LoVo (cell line): ENCODE measurements around the gene PAQR7.

ENCODE experiments used
- DNase-seq: peaks from one replicate; pipeline ENCODE4 v3.0.0-alpha.2; 2016; ENCODE audit warnings: low spot score

PAQR7 gene

DNA sequence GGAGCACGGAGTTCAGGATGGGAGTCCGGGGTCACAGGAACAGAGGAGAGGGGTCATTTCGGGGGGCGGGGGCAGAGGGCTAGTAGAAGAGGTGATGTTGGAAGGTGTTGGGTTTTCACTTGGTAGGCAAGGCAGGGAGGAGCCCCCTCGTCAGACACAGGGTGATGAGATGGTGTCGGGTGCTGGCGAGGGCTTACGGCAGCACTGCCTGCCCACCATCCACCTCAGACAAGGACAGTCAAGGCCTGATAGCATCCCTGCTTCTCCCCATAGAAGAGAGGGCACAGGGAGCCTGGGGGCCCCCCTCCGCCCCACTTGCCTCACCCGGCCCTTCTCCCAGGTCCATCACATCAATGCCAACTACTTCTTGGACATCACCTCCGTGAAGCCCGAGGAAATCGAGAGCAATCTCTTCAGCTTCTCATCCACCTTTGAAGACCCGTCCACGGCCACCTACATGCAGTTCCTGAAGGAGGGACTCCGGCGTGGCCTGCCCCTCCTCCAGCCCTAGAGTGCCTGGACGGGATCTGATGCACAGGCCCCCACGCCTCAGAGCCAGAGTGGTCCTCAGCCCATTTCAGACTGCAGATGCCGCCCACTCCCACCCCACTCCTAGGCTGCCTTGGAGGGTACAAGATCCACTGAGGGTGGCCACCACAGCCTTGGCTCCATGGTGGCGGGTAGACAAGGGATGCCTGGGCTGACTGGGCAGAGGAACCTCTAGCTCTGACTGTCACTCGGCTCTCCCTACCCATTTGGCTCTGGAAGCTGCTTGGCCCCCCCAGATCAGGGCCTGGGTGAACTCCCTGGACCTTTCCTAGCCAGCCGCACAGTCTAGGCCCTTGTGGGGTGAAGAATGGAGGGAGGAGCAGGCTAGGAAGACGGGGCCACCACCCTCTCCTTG lies 60.0 kb downstream of the PAQR7 start:
- no peak for DNase-seq

DNA sequence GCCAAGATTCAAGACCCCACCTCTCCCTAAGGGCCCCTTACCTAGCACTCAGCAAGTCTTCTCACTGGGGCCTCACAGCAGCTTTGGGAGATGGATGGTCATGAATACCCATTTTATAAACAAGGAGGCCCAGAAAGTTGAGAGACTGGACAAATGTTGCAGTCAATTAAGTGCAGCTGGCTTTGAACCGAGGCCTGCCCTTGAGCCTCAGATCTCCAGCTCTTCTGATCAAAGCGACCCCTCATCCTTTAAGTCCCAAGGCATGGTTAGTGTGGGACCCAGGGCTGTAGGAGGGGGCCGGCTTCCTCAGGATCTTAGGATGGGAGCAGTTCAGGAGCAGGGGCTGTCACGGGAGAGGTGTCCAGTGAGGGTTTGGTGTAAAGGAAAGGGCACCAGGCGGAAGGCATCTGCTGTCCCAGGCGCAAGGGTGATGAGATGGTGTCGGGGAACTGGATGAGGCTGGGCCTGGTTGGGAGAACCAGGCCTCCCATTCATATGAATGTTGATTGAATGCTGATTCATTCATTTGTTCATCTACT lies 60.9 kb downstream of the PAQR7 start:
- DNase-seq = no peak

DNA sequence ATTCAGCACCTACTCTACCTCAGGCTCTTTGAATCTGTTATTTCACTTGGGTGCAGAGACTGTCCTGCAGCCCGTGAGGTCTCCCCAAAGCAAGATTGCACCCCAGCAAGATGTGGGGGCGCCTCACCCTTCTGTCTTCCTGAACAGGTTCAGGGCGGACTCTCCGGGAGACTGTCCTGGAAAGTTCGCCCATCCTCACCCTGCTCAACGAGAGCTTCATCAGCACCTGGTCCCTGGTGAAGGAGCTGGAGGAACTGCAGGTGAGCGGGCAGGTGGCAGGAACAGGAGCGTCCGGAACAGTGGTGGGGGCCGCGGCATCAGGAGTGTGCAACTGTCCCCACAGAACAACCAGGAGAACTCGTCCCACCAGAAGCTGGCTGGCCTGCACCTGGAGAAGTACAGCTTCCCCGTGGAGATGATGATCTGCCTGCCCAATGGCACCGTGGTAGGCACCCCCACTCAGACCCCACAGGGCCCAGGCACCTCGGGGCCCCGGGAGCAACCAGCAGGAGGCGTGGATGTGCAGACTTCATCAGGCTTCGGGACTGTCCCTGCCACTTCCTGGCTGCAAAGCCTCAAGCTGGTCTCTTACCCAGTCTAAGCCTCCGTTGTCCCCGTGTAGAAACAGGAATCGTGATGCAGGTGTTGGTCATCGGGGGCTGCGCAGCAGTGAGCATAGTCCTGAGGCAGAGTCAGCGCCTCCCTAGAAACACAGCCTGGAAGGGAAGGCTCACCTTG lies 61.6 kb downstream of the PAQR7 start:
- DNase-seq = no peak

DNA sequence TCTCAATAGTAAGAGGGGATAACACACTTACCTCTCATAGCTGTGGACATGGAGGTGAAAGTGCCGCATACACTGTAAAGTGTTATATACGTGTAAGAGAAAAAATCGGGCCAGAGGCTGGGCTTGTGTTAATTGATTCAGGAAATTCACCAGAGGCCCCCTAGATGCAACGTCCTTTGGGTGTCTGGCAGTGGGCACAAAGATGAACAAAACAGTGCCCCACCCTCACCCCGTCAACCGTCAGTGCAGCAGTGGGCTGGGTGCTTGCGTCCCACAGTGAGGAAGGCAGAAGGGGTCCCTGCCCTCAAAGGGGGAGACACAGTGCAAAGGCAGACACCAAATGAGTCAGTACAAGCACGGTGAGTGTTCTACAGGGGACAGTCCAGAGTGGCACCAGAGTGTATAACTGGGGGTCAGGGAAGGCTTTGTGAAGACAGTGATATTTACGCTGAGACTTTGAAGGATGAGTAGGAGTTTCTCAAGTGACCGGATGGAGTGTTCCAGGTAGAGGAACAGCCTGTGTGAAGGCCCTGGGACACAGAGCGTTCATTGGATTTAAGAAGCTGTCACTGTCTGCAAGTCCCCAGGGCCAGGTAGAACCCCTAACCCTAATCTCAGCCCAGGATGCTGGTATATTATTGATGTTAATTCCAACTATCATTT lies 62.3 kb downstream of the PAQR7 start:
- DNase-seq = no peak
